22Rv1 (cell line): ENCODE measurements around the gene PKMYT1.

Source experiments
- H3K27ac ChIP-seq: fragments of 450-650 bp; 2 replicates; pipeline ENCODE4 v1.5.1; 2017
- ZFX ChIP-seq: fragments of 450-650 bp; IDR thresholded peaks from 2 replicates; pipeline ENCODE4 v1.6.1; 2017; ENCODE audit warnings: antibody characterized with exemption, borderline replicate concordance
- TF ChIP-seq, protein P1 (sequence below): fragments of 450-650 bp; IDR thresholded peaks from 2 replicates; pipeline ENCODE4 v1.5.1; 2017; ENCODE audit warnings: mild to moderate bottlenecking

Gene PKMYT1

DNA sequence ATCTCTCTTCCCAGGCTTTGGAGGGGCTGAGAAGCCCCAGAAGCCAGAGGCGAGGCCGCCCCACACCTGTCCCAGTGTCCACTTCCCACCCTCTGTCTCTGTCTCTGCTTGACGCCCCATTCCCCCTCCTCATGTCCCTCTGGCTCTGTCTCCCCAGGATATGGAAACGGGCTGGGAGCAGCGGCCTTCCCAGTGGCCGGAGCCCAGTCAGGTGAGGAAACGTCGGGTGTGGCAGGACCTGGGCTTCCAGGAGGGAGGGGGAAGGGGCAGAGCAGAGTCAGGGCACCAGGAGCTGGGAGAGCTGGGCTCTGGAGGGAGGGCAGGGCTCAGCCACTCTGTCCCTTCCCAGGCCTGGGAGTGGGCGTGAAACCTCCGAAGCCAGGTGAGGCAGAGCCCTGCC, 10.6 kb upstream of the PKMYT1 start:
- no peak for TF ChIP-seq ZFX
- TF ChIP-seq, protein P1, sequence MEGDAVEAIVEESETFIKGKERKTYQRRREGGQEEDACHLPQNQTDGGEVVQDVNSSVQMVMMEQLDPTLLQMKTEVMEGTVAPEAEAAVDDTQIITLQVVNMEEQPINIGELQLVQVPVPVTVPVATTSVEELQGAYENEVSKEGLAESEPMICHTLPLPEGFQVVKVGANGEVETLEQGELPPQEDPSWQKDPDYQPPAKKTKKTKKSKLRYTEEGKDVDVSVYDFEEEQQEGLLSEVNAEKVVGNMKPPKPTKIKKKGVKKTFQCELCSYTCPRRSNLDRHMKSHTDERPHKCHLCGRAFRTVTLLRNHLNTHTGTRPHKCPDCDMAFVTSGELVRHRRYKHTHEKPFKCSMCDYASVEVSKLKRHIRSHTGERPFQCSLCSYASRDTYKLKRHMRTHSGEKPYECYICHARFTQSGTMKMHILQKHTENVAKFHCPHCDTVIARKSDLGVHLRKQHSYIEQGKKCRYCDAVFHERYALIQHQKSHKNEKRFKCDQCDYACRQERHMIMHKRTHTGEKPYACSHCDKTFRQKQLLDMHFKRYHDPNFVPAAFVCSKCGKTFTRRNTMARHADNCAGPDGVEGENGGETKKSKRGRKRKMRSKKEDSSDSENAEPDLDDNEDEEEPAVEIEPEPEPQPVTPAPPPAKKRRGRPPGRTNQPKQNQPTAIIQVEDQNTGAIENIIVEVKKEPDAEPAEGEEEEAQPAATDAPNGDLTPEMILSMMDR = no peak
- no peak overlapping the region for H3K27ac ChIP-seq

GRCh38 chr16:2988590-2989099, 8.4 kb upstream of the PKMYT1 start:
- TF ChIP-seq, protein P1 = no peak
- no peak for TF ChIP-seq ZFX
- H3K27ac ChIP-seq = no peak overlapping the region

GRCh38 chr16:2987833-2988232, 7.6 kb upstream of the PKMYT1 start:
- no peak overlapping the region for H3K27ac ChIP-seq
- TF ChIP-seq, protein P1 = no peak
- TF ChIP-seq ZFX = no peak

DNA sequence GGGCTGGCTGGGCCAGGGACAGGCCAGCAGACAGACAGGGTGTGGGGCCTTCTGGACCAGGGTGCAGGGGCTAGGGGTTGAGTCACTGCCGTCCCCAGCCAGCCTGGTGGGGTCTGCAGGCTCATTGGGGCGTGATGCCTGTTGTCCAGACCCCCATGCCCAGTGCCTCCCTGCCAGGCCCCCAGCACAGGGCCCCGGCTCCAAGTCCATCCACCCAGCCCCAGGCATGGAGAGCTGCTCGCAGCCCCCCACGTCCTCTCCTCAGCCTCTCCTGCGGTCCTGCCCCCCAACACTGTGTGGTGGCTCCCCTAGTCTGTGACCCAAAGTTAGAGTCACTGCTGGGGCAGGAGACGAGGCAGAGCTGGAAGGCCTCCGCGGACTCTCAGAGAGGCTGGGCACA, 7.0 kb upstream of the PKMYT1 start:
- TF ChIP-seq, protein P1 = no peak
- TF ChIP-seq ZFX = no peak
- no peak overlapping the region for H3K27ac ChIP-seq

GRCh38 chr16:2986623-2987188, 6.5 kb upstream of the PKMYT1 start:
- no peak overlapping the region for H3K27ac ChIP-seq
- TF ChIP-seq, protein P1 = no peak
- TF ChIP-seq ZFX = no peak

- no peak overlapping the region for H3K27ac ChIP-seq
- no peak for TF ChIP-seq ZFX
- TF ChIP-seq, protein P1 = no peak
These were observed 5.7 kb upstream of the PKMYT1 start for GRCh38 chr16:2985893-2986355.

GRCh38 chr16:2985462-2985861, 5.2 kb upstream of the PKMYT1 start:
- no peak overlapping the region for H3K27ac ChIP-seq
- TF ChIP-seq ZFX = no peak
- TF ChIP-seq, protein P1 = no peak
